SH-SY5Y (cell line): ENCODE data around the gene CD44.

Experiments used
- GATA2 ChIP-seq: IDR thresholded peaks from 2 replicates; pipeline ENCODE4 v1.6.1; 2011; ENCODE audit warnings: mild to moderate bottlenecking, low read depth, low read length
- GATA3 ChIP-seq: IDR thresholded peaks from 2 replicates; pipeline ENCODE4 v1.6.1; 2011; ENCODE audit warnings: low read depth, mild to moderate bottlenecking, low read length, moderate library complexity

CD44 gene

DNA sequence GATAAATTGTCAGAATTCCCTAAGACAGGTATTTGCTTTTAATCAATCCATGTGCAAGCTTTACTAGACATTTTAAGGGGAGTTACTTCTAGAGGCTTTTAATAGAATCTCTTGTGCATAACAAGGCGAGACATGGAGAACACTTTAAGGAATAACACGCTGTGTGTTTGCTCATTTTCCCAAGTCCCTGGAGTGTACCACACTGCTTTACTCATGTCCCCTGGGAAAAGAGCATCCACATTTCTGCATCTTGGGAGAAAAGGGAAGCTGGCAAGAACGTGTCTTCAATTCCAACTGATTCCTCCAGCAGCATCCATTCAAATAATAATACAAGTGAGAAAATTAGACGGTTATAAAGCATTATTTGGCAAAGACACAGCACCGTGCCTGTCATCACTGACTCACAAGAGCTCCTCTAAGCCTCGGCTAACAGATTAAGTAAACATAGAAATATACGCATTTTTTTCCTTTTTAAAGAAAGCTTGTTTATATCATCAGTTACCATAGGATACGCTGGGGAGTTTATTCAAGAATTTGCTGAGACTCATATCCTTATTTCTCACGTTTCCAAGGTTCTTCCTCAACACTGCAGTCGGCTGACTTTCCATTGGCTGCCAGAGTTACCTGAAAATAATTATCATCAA lies 121.5 kb downstream of the CD44 start:
- no peak for TF ChIP-seq GATA3
- no peak for TF ChIP-seq GATA2

DNA sequence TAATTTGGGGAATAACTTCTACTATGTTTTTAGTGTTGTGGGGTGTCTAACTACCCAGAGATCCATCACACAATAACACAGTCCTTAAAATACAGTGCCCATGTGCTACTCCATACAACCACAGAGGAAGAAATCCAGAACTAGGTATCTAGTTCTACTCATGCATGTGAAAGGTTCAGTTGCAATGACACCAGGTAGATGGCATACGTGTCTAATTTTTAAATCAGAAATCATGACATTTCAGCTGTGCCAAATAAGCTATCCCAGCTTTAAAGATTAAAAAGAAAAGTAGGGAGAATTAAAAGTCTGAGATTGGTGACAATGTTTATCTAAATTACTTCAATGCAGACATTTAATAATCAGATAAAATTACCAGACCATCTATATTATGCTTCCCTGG lies 122.2 kb downstream of the CD44 start:
- TF ChIP-seq GATA2: no peak
- no peak for TF ChIP-seq GATA3

GRCh38 chr11:35262056-35262455 lies 123.1 kb downstream of the CD44 start:
- TF ChIP-seq GATA3 (no peak), GATA2 (no peak)

DNA sequence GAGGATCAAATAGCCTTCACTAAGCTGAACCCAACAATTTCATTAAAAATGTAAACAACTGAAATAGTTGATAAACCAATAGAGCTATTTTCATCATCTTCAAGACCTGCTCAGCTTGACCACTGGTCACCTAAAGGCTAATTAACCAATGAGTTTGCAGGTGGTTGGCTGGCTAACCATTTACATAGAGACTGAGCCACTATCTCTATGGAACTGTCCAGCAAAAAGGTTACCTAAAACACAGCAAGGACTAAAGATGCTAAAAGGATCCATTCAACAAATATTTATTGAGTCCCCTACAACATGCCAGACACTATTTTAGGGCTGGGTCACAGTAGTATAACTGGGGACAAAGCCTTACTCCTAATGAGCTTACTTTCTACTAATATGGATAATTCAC lies 123.8 kb downstream of the CD44 start:
- no peak for TF ChIP-seq GATA3
- TF ChIP-seq GATA2: no peak

- TF ChIP-seq GATA3: no peak
- TF ChIP-seq GATA2: no peak
Measured at GRCh38 chr11:35265755-35266454, 126.9 kb downstream of the CD44 start.

GRCh38 chr11:35267504-35267903 lies 128.5 kb downstream of the CD44 start:
- TF ChIP-seq GATA2 (no peak), GATA3 (no peak)

GRCh38 chr11:35270342-35270741 lies 131.4 kb downstream of the CD44 start:
- no peak for TF ChIP-seq GATA2
- TF ChIP-seq GATA3: no peak

GRCh38 chr11:35271031-35271430 lies 132.1 kb downstream of the CD44 start:
- TF ChIP-seq GATA3 (no peak), GATA2 (no peak)

DNA sequence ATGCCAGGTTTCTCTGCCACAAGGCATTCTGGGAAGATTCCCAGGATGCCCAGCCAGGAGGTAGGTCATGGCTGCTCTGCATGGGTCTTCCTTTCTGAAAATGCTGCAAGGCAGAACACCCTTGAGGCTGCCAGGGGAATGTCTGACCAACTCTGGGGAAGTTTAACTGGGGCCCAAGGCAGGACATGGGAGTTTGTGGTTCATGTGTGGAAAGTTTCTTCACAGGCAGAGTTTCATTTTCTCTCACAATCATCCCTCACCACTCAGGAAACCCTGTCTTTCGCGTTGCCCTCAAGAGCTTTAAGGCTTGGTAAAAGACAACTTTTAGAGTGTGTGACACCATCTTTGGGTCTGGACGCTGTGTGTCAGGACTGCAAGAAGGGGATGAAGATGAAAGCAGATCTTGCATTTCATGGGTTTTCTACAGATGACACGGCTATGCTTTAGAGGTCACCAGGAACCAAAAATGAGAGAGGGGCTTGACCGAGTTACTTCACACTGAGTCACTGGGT lies 133.5 kb downstream of the CD44 start:
- no peak for TF ChIP-seq GATA2
- no peak for TF ChIP-seq GATA3

DNA sequence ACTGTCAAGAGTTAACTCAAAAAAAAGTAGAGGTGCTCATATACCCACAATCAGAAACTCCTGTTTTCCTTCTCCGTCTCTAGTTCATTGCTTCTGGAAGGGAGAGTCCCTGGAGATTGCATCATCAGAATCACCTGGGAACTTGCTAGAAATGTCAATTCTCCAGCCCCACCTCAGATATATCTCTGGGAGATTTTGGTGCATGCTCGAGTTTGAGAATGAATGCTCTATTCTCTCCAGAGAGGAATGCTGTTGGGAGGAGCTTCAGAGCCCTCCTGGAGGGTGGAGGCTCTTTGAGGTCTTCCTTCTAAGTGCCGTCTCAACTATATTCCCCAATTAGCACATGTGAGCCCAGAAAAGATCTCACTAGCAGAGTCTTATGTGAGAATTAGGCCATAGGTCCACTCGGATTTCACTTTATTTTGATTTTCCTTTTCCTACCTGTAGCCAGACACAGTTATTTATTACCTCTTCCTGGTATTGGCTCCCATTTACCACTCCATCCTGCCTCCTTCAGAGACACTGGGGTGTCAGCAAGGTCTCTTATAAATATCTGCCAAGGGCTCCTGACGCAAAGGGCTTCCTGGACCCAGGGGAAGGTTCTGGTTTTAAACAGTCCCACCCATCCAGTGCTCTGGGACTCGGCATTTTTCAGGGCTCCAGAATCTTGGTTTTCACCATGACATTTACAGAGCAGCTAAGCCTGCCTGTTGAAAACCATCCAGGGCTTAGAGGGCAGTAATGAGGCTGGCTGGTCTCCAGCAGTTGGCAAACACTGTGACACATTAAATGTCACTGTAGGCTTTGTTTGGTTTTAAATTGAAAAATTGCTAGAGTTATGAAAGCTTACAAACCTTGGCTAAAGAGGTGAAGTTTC lies 136.2 kb downstream of the CD44 start:
- no peak for TF ChIP-seq GATA3
- no peak for TF ChIP-seq GATA2

GRCh38 chr11:35275786-35276170 lies 136.8 kb downstream of the CD44 start:
- TF ChIP-seq GATA2: no peak
- TF ChIP-seq GATA3: no peak

DNA sequence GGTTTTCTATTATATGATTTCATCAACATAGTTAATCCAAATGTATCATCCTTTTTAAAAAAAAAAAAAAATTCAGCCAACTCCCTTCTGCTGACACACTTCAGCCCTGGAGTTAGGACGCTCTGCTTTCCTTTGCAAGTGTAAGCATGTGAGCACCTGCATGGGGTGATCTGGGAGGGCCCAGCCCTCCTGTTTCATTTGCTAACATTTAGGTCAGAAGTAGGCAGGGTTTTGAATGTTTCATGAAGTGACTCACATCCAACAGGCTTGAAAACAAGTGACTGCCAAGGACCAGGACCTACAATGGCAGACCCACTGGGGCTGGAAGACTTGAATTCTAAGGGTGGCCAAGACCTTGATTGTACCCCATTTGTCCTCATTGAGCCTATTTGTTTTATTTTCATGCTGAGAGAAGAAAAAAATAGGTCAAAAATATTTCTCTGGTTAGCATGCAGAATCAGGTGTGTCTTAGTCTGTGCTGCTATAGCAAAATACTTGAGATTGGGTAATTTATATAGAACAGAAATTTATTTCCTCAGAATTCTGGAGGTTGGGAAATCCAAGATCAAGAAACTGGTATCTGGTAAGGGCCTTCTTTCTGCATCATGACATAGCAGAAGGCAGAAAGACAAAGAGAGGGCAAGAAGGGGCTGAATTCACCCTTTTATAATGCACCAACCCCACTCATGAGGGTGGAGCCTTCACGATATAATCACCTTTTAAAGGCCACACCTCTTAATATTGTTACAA lies 137.6 kb downstream of the CD44 start:
- TF ChIP-seq GATA2 (no peak), GATA3 (no peak)

DNA sequence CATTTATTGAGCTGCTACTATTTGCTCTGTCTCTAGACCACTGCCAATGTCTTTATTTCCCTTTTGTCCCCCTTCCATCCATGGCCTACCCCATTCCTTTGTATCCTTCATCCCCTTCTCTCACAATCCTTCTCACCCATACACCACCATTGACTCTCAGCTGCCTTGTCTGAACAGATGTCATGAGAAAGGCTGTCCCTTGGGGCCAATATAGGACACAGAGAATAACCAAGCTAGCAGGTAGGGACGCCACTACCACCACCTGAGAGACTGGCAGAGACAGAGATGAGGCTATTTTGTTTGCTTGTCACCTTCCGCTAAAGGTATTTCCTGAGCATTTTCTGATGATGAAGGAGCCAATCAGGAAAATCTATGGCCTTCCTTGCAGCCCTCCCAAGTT lies 138.9 kb downstream of the CD44 start:
- no peak for TF ChIP-seq GATA2
- no peak for TF ChIP-seq GATA3

- no peak for TF ChIP-seq GATA3
Measured at GRCh38 chr11:35280727-35281126, 141.8 kb downstream of the CD44 start.
